ENCODE data around the gene SLC19A3. TPM values are rescaled to one million over a fixed set of nuclear protein-coding genes. Genes with fewer than 3 reads are reported as not detected.
A peak's percentile ranks its signal among the peaks of the same experiment; 100 is the strongest.

Gene SLC19A3
- total and polyA plus RNA-seq, 8 donors = 0.43 to 9.3 (median 2.8) TPM; not detected in 1

DNA sequence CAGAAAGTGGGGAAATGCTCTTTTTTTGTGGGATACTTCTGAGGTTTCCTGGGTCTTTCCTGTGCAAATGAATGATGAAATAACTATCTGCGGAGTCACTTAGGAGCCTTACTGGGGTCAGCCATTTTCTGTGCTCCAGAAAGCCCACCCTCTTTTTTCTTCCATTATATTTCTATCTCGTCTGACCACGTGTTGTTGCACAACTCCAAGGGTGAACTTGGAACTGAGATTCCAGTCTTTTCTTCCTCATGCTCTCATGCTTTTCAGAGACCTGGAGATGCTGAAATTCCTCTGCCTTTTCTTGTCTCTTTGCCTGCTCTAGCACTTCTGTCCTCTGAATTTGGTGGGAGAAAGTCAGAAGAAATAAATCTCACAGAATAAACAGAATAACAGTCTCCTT is 56.0 kb downstream of the SLC19A3 start:
- TF ChIP-seq EP300 (IDR thresholded peaks at IDR 0.05) (no peak), POLR2AphosphoS5 (IDR thresholded peaks at IDR 0.05) (no peak), POLR2A (IDR thresholded peaks at IDR 0.05) (no peak)
- TF ChIP-seq, protein P1, sequence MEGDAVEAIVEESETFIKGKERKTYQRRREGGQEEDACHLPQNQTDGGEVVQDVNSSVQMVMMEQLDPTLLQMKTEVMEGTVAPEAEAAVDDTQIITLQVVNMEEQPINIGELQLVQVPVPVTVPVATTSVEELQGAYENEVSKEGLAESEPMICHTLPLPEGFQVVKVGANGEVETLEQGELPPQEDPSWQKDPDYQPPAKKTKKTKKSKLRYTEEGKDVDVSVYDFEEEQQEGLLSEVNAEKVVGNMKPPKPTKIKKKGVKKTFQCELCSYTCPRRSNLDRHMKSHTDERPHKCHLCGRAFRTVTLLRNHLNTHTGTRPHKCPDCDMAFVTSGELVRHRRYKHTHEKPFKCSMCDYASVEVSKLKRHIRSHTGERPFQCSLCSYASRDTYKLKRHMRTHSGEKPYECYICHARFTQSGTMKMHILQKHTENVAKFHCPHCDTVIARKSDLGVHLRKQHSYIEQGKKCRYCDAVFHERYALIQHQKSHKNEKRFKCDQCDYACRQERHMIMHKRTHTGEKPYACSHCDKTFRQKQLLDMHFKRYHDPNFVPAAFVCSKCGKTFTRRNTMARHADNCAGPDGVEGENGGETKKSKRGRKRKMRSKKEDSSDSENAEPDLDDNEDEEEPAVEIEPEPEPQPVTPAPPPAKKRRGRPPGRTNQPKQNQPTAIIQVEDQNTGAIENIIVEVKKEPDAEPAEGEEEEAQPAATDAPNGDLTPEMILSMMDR (IDR thresholded peaks at IDR 0.05) = no peak
- intact Hi-C loops (cut with DNase I; ENCODE audit: low total_unique reads) = loop anchor here (5.0 kb wide), 1 partner anchor 105 kb away; no protein-coding TSS in a partner anchor
- DNase-seq = no peak
- Histone ChIP-seq H3K27ac (no peak overlapping the region), H3K4me1 (peaks cover 0 to 6% (median 0%) of the 10 kb centered on the region in 4 donors), H3K27me3 (no peaks in the 10 kb centered on the region), H3K4me3 (no peak overlapping the region), H3K36me3 (no peaks in the 10 kb centered on the region), H3K9me3 (no peaks in the 10 kb centered on the region)
- whole genome bisulfite sequencing, 5 donors = 41 to 51% (median 44%) methylated on average over 3 of the region's 3 CpGs

DNA sequence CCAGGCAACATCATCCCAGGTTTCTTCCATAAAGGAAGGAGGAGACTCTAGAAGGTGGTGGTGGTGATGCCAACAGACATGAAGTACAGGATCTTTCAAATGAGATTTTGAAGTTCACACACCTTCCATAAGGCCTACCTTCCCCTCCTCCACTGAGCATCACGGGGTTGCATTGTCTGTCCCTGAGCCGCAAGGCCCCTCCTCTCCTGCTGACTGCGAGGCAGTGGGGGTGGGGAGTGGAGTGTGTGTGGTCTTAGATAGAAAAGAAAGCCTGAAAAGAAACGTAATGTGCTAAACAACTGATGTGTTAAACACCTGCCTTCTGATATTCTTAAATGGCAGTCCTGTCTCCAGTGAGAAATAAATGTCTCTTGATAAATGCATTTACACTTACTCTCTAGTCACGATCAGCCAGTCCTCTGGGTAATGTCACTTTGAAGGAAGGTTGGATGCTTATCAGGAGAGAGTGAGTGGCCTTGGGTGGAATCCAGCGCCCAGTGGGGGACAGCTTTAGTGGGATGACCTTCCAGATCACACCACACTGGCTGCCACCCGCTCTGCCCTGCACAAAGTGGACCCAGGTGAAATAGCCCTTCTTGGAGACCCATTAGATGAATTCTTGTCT is 56.7 kb downstream of the SLC19A3 start:
- WGBS, 5 donors = 47 to 66% (median 59%) methylated on average over 7 of the region's 7 CpGs
- no peak overlapping the region for H3K4me3 ChIP-seq
- intact Hi-C loops (cut with DNase I; ENCODE audit: low total_unique reads) = loop anchor here (5.0 kb wide), 1 partner anchor 106 kb away; no protein-coding TSS in a partner anchor
- no peak overlapping the region for H3K27ac ChIP-seq
- no peak for TF ChIP-seq POLR2AphosphoS5 (IDR thresholded peaks at IDR 0.05)
- no peak for TF ChIP-seq EP300 (IDR thresholded peaks at IDR 0.05)
- TF ChIP-seq POLR2A (IDR thresholded peaks at IDR 0.05) = no peak
- TF ChIP-seq, protein P1 (IDR thresholded peaks at IDR 0.05) = no peak
- no peaks in the 10 kb centered on the region for H3K27me3 ChIP-seq
- no peaks in the 10 kb centered on the region for H3K9me3 ChIP-seq
- no peak for DNase-seq
- H3K4me1 ChIP-seq = peaks cover 0 to 6% (median 0%) of the 10 kb centered on the region in 4 donors
- no peaks in the 10 kb centered on the region for H3K36me3 ChIP-seq

DNA sequence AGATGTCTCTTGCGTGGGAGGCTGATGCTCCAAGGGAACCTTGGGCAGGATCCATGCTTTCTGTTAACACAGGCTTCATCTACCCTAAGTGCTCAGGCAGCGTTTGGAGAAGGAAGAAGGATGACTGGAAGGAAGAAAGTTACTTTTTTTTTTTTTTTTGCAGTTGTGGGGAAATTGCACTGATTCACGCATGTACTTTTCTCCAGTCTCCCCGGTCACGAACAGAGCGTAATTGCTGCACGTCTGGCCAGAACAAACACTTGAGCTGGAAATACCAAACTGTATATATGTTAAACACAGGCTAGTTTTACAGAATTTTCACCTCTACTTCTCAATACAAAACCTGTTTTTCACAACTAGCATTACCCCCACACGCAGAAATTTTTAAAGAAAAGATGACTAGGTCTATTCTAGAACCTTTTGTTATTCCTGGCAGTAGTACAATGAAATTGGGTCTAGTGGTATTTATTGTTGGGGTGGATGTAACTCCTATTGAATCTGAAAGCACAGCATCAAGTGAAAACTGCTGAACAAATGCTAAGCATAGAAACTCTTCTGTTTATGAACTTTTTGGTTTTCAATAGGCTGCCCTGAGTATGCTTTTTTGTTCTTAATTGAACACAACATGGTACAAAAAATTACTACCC is 60.5 kb downstream of the SLC19A3 start:
- no peak overlapping the region for H3K27ac ChIP-seq
- no peak for TF ChIP-seq EP300 (IDR thresholded peaks at IDR 0.05)
- TF ChIP-seq POLR2AphosphoS5 (IDR thresholded peaks at IDR 0.05) = no peak
- intact Hi-C loops (cut with DNase I; ENCODE audit: low total_unique reads) = no loop called here
- no peak overlapping the region for H3K4me3 ChIP-seq
- H3K4me1 ChIP-seq = peaks cover 0 to 6% (median 2%) of the 10 kb centered on the region in 4 donors
- WGBS, 5 donors = 71 to 84% (median 79%) methylated on average over 8 of the region's 8 CpGs
- H3K36me3 ChIP-seq = no peaks in the 10 kb centered on the region
- no peak for DNase-seq
- H3K9me3 ChIP-seq = no peaks in the 10 kb centered on the region
- no peaks in the 10 kb centered on the region for H3K27me3 ChIP-seq

- no peaks in the 10 kb centered on the region for H3K9me3 ChIP-seq
- intact Hi-C loops (cut with DNase I; ENCODE audit: low total_unique reads) = no loop called here
- H3K27ac ChIP-seq = no peak overlapping the region
- TF ChIP-seq POLR2AphosphoS5 (IDR thresholded peaks at IDR 0.05) (peak in 2 of 3 donors; percentile 6 to 12), EP300 (IDR thresholded peaks at IDR 0.05) (no peak)
- H3K4me3 ChIP-seq = no peak overlapping the region
- H3K36me3 ChIP-seq = no peaks in the 10 kb centered on the region
- no peak for DNase-seq
- H3K4me1 ChIP-seq = peaks cover 0 to 6% (median 2%) of the 10 kb centered on the region in 4 donors
- 43 to 73% (median 58%) methylated on average over 1 of the region's 1 CpG for WGBS, 5 donors
- H3K27me3 ChIP-seq = no peaks in the 10 kb centered on the region
These were observed 62.4 kb downstream of the SLC19A3 start for GRCh38 chr2:227655454-227655853.

GRCh38 chr2:227654426-227654825 is 63.4 kb downstream of the SLC19A3 start:
- no peak overlapping the region for H3K4me3 ChIP-seq
- H3K27me3 ChIP-seq = no peaks in the 10 kb centered on the region
- peaks cover 0 to 6% (median 2%) of the 10 kb centered on the region in 4 donors for H3K4me1 ChIP-seq
- no peak overlapping the region for H3K27ac ChIP-seq
- H3K9me3 ChIP-seq = no peaks in the 10 kb centered on the region
- WGBS, 5 donors = 78 to 86% (median 80%) methylated on average over 1 of the region's 1 CpG
- no peaks in the 10 kb centered on the region for H3K36me3 ChIP-seq
- intact Hi-C loops (cut with DNase I; ENCODE audit: low total_unique reads) = no loop called here
- TF ChIP-seq, protein P1 (IDR thresholded peaks at IDR 0.05) = no peak
- TF ChIP-seq POLR2A (IDR thresholded peaks at IDR 0.05) = no peak
- TF ChIP-seq EP300 (IDR thresholded peaks at IDR 0.05) = no peak
- no peak for TF ChIP-seq POLR2AphosphoS5 (IDR thresholded peaks at IDR 0.05)
- DNase-seq = no peak

Data from stomach (tissue), 9 donors.